Colonic mucosa (tissue), 4 donors: ENCODE measurements around the gene ST3GAL6. TPM values are rescaled to one million over a fixed set of nuclear protein-coding genes. Genes with fewer than 3 reads are reported as not detected.

Experiments
- DNase-seq: peaks from one replicate; pipeline ENCODE4 v3.0.0-alpha.2; 2020
- H3K27ac ChIP-seq: fragments of 200-600 bp; one replicate; pipeline ENCODE4 v1.8.0; 2021
- H3K27me3 ChIP-seq: fragments of 200-600 bp; one replicate; pipeline ENCODE4 v1.8.0; 2021
- H3K36me3 ChIP-seq: fragments of 200-600 bp; one replicate; pipeline ENCODE4 v1.8.0; 2021
- H3K4me1 ChIP-seq: fragments of 200-600 bp; one replicate; pipeline ENCODE4 v1.8.0; 2021; ENCODE audit warnings: mild to moderate bottlenecking
- H3K4me3 ChIP-seq: fragments of 200-600 bp; one replicate; pipeline ENCODE4 v1.8.0; 2021
- H3K9ac ChIP-seq, 2 donors: one replicate each; pipeline ENCODE4 v1.7.0; 2013; ENCODE audit warnings: control low read depth in 2 of 2, low read depth in 2 of 2, low read length in 2 of 2
- H3K9me3 ChIP-seq: fragments of 200-600 bp; one replicate; pipeline ENCODE4 v1.8.0; 2021
- intact Hi-C: fragments of 100-400 bp; cut with DNase I; formaldehyde crosslinking; loops from one replicate; pipeline ENCODE4 v1.14.1; 2022
- total RNA-seq, 2 donors: library from RNA; stranded (reverse); fragmentation: NEBNext Ultra II Directional in 1 of 2; extraction: Animal tissue kit (Norgen Biotek cat#: 25700) in 1 of 2; gene quantifications; one replicate each; pipeline ENCODE4 v1.2.1, GENCODE V29; 2021
- TF ChIP-seq, protein P1 (sequence below): fragments of 200-600 bp; IDR thresholded peaks from one replicate; pipeline ENCODE4 v1.8.0; 2022; ENCODE audit warnings: antibody characterized with exemption, mild to moderate bottlenecking
- donor health status: healthy.
- donor health status: DM: no; HTN: no; CAD: no.
- donor health status: DM: no; HTN: no; CAD: no.

The ST3GAL6 gene
- total RNA-seq, 2 donors from 2014 or later: 2.3 to 2.5 TPM

DNA sequence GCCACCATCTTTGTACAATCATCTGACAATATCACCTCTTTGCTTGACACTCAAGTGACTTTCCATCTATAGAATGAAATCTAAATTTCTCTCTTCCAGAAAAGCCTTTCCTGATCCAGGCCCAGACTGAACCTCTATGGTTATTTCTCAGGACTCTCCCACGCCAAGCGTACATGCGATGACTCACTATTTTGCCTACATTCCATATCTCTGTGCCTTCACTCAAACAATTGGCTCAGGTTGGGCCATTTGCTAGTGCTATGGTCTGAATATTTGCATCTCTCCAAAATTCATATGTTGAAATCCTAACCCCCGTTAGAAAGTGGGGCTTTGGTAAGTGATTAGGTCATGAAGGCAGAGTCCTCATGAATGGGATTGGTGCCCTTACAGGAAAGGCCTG is 43.9 kb downstream of the ST3GAL6 start:
- TF ChIP-seq, protein P1, sequence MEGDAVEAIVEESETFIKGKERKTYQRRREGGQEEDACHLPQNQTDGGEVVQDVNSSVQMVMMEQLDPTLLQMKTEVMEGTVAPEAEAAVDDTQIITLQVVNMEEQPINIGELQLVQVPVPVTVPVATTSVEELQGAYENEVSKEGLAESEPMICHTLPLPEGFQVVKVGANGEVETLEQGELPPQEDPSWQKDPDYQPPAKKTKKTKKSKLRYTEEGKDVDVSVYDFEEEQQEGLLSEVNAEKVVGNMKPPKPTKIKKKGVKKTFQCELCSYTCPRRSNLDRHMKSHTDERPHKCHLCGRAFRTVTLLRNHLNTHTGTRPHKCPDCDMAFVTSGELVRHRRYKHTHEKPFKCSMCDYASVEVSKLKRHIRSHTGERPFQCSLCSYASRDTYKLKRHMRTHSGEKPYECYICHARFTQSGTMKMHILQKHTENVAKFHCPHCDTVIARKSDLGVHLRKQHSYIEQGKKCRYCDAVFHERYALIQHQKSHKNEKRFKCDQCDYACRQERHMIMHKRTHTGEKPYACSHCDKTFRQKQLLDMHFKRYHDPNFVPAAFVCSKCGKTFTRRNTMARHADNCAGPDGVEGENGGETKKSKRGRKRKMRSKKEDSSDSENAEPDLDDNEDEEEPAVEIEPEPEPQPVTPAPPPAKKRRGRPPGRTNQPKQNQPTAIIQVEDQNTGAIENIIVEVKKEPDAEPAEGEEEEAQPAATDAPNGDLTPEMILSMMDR: no peak
- intact Hi-C loops: no loop called here
- no peak for DNase-seq
- H3K4me3 ChIP-seq: no peak overlapping the region
- no peaks in the 10 kb centered on the region for H3K9me3 ChIP-seq
- no peaks in the 10 kb centered on the region for H3K36me3 ChIP-seq
- no peak overlapping the region for H3K27ac ChIP-seq
- no peak overlapping the region for H3K9ac ChIP-seq
- H3K4me1 ChIP-seq: no peaks in the 10 kb centered on the region
- no peaks in the 10 kb centered on the region for H3K27me3 ChIP-seq

DNA sequence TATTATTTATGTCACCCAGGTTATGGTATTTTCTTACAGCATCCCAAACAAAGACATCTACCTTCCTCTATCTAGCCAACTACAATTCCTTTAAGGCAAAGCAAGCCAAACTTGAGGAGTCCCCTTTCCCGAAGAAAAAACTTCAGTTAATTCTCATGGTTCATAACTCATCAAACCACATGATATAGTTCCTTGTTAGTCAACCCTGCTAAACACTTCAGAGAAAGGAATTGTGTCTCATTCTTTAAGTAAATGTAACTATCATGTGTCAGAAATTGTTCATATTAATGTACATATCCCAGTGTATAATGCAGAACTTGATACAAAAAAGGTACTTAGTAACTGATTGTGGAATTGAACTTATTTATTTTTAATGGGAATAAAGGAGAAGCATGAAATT is 44.4 kb downstream of the ST3GAL6 start:
- no peaks in the 10 kb centered on the region for H3K27me3 ChIP-seq
- H3K27ac ChIP-seq: no peak overlapping the region
- H3K4me3 ChIP-seq: no peak overlapping the region
- TF ChIP-seq, protein P1: no peak
- H3K36me3 ChIP-seq: no peaks in the 10 kb centered on the region
- H3K9ac ChIP-seq: no peak overlapping the region
- no peak for DNase-seq
- intact Hi-C loops: no loop called here
- H3K4me1 ChIP-seq: no peaks in the 10 kb centered on the region
- no peaks in the 10 kb centered on the region for H3K9me3 ChIP-seq

GRCh38 chr3:98808071-98808470 is 44.9 kb downstream of the ST3GAL6 start:
- no peaks in the 10 kb centered on the region for H3K4me1 ChIP-seq
- H3K36me3 ChIP-seq: no peaks in the 10 kb centered on the region
- H3K4me3 ChIP-seq: no peak overlapping the region
- intact Hi-C loops: no loop called here
- H3K27ac ChIP-seq: no peak overlapping the region
- no peak overlapping the region for H3K9ac ChIP-seq
- no peaks in the 10 kb centered on the region for H3K9me3 ChIP-seq
- no peaks in the 10 kb centered on the region for H3K27me3 ChIP-seq
- TF ChIP-seq, protein P1: no peak
- DNase-seq: no peak

DNA sequence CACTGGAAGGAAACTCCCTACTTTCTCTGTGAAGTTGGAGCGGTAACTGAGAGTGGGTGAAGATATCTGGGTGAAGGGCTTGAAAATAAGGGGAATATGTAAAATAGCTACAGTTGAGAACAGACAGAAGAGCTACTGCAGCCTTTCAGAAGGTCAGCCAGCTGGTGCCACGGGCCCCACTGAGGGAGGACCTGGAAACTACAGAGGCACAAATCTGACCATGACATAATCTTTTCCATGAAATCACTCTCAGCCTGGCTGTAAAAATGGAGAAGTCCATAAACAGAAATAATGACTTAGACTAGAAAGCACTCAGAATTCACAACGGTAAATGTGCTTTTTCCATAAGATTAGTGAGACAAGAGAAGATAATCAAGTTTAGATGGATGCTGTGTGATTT is 46.4 kb downstream of the ST3GAL6 start:
- Histone ChIP-seq H3K27ac (no peak overlapping the region), H3K27me3 (no peaks in the 10 kb centered on the region), H3K9ac (no peak overlapping the region), H3K4me1 (no peaks in the 10 kb centered on the region), H3K36me3 (no peaks in the 10 kb centered on the region), H3K9me3 (no peaks in the 10 kb centered on the region), H3K4me3 (no peak overlapping the region)
- intact Hi-C loops: no loop called here
- TF ChIP-seq, protein P1: no peak
- DNase-seq: no peak

DNA sequence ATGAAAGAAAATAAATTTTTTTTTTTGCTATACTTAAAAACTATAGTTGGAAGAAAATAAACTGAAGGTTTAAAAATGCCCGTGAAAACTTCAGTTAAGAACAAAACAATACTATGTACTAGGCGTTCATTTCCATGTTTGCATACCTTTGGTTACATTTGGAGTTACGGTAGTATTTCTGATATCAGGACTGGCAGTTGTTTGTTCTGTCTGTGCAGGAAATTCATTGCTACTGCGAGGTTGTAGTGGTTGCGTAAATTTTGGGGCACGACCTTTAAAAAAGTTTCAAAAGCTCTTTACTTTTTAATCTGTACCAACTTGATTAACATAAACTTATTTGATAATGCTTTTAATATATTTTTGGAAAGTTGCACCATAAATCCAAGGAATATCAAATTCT is 47.9 kb downstream of the ST3GAL6 start:
- intact Hi-C loops: loop anchor here (5.0 to 10.0 kb wide), 2 partner anchors 209 to 476 kb away; no protein-coding TSS in a partner anchor
- no peaks in the 10 kb centered on the region for H3K27me3 ChIP-seq
- H3K4me1 ChIP-seq: no peaks in the 10 kb centered on the region
- H3K9me3 ChIP-seq: no peaks in the 10 kb centered on the region
- H3K9ac ChIP-seq: no peak overlapping the region
- H3K4me3 ChIP-seq: no peak overlapping the region
- H3K36me3 ChIP-seq: no peaks in the 10 kb centered on the region
- DNase-seq: no peak
- TF ChIP-seq, protein P1: no peak
- H3K27ac ChIP-seq: no peak overlapping the region
